ENCODE data around the gene RFXANK.

The RFXANK gene

GRCh38 chr19:19234220-19234816 lies 42.3 kb downstream of the RFXANK start:
- DNase-seq: no peak

DNA sequence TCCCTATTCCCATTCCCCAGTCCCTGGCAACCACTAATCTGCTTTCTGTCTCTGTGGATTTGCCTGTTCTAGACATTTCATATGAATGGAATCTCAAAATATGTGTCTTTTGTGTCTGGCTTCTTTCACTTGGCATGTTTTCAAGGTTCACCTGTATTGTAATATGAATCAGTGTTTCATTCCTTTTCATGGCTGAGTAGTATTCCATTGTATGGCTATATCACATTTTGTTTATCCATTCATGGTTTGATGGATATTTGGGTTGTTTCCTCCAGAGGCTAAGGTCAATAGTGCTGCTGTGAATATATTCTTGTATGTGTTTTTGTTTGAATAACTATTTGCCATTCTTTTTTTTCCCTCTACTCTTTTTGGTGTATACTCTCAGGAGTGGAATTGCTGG lies 44.1 kb downstream of the RFXANK start:
- no peak for DNase-seq

DNA sequence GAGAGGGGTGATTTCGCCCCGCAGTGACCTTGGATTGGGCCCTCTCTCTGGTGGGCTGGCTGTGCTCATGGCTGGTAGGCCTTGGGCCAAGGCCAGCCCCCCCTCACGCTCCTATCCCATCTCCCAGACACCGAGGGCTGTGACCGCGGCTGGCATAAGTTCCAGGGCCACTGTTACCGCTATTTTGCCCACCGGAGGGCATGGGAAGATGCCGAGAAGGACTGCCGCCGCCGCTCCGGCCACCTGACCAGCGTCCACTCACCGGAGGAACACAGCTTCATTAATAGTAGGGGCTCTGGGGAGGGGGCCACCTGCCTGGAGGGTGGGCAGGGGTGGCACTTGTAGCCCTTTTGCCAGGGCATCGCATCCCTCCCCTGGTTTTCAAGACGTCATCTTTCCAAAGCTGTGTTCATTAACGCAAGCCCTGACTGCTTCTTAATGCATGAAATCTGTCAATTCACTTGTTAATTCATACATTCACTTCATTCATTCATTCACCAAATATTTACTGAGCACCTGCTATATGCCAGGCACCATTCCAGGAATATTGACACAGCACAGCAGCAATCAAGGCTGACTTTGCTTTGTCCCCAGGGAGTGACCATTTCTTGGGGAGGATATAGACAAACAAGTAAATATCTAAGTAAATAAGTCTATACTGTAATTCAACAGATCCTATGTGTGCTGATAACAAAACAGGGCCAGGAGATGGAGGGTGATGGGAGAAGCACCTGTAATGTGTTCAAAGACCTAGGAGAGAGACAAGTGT lies 46.3 kb downstream of the RFXANK start:
- no peak for DNase-seq

DNA sequence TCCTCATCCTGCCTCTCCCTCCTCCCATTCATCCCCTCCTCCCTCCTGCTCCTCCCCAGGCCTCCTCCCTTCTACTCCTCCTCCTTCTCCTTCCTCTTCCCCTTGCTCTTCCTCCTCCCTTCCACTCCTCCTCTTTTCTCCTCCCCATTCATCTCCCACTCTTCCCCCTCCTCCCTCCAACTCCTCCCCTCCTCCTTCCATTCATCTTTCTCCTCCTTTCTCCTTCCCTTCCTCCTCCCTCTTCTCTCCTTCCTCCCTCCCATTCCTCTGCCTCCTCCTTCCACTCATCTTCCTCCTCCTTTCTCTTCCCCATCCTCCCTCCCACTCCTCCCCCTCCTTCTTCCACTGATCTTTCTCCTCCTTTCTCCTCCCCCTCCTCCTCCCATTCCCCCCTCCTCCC lies 47.6 kb downstream of the RFXANK start:
- DNase-seq: no peak

GRCh38 chr19:19240476-19240875 lies 48.4 kb downstream of the RFXANK start:
- no peak for DNase-seq

DNA sequence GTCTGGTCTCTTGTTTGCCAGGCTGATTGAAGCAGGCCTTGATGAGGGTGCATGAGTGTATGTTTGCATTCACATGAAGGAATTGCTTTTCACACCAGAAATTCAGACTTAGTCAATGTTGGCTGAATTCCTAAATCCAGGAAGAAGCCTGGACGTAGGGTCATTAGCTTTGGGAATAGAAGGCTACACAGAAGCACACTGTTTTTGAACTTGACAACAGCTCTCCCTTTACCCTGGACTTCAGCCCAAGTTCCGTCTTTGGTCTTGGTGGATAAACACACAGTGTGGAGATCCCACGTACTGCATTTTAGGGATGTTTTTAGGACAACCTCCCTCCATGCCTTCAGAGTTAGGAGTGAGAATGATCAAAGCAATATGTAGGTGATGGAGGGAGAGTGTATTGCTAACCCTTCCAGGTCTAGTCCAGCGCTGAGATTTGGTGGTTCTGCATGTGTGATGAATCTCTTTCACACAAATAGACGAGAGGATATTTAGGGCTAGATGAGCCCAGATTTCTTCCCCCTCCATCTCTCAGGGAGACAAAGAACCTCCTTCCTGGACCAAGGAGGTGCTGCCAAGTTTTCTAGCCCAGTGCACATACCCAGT lies 58.2 kb downstream of the RFXANK start:
- DNase-seq: no peak
